ENCODE measurements around the gene FIBCD1.

The FIBCD1 gene

DNA sequence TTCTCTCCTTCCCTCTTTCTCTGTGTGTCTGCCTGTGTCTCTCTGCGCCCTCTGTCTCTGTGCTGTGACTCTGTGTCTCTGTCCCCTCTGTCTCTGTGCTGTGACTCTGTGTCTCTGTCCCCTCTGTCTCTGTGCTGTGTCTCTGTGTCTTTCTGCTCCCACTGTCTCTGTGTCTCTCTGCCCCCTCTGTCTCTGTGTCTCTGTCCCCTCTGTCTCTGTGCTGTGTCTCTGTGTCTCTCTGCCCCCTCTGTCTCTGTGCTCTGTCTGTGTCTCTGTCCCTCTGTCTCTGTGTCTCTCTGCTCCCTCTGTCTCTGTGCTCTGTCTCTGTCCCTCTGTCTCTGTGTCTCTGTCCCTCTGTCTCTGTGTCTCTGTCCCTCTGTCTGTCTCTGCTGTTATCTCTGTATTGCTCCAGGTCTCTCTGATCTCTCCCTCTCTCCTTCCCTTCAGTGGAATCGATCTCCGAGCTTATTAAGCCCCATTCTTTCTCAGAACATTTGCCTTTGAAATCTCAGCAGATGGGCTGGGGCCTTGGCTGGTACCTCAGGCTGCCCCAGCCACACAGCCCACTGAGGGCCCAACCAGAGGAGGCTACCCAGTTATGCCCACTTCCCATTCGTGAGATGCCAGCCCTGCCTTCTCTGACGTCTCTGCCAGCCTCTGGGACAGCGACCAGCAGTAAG is 33.4 kb upstream of the FIBCD1 start:
- TF ChIP-seq, protein P1, sequence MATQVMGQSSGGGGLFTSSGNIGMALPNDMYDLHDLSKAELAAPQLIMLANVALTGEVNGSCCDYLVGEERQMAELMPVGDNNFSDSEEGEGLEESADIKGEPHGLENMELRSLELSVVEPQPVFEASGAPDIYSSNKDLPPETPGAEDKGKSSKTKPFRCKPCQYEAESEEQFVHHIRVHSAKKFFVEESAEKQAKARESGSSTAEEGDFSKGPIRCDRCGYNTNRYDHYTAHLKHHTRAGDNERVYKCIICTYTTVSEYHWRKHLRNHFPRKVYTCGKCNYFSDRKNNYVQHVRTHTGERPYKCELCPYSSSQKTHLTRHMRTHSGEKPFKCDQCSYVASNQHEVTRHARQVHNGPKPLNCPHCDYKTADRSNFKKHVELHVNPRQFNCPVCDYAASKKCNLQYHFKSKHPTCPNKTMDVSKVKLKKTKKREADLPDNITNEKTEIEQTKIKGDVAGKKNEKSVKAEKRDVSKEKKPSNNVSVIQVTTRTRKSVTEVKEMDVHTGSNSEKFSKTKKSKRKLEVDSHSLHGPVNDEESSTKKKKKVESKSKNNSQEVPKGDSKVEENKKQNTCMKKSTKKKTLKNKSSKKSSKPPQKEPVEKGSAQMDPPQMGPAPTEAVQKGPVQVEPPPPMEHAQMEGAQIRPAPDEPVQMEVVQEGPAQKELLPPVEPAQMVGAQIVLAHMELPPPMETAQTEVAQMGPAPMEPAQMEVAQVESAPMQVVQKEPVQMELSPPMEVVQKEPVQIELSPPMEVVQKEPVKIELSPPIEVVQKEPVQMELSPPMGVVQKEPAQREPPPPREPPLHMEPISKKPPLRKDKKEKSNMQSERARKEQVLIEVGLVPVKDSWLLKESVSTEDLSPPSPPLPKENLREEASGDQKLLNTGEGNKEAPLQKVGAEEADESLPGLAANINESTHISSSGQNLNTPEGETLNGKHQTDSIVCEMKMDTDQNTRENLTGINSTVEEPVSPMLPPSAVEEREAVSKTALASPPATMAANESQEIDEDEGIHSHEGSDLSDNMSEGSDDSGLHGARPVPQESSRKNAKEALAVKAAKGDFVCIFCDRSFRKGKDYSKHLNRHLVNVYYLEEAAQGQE (IDR thresholded peaks at IDR 0.05; ENCODE audit: insufficient replicate concordance, low read depth): no peak
- no peak for TF ChIP-seq POLR2AphosphoS5 (IDR thresholded peaks at IDR 0.05; ENCODE audit: low read depth)
- no peak for TF ChIP-seq CTCF (IDR thresholded peaks at IDR 0.05; ENCODE audit: insufficient read depth, low read length)
- no peak for TF ChIP-seq SPI1 (IDR thresholded peaks at IDR 0.05; ENCODE audit: borderline replicate concordance, low read depth)
- TF ChIP-seq GABPA (IDR thresholded peaks at IDR 0.05; ENCODE audit: low read depth): no peak
- DNase-seq (ENCODE audit: low read depth in 1 of 2, low spot score in 1 of 2): no peak
- Histone ChIP-seq H3K4me3 (replicated peaks; ENCODE audit: insufficient read depth, low read length) (no peak overlapping the region), H3K27me3 (ENCODE audit: insufficient read depth, poor library complexity, severe bottlenecking) (peaks cover 3% of the 10 kb centered on the region), H3K27ac (replicated peaks) (no peak overlapping the region)

- DNase-seq (ENCODE audit: low read depth in 1 of 2, low spot score in 1 of 2): no peak
- Histone ChIP-seq H3K27ac (replicated peaks) (no peak overlapping the region), H3K4me3 (replicated peaks; ENCODE audit: insufficient read depth, low read length) (no peak overlapping the region), H3K27me3 (ENCODE audit: insufficient read depth, poor library complexity, severe bottlenecking) (peaks cover 3% of the 10 kb centered on the region)
- TF ChIP-seq SPI1 (IDR thresholded peaks at IDR 0.05; ENCODE audit: borderline replicate concordance, low read depth) (no peak), CTCF (IDR thresholded peaks at IDR 0.05; ENCODE audit: insufficient read depth, low read length) (no peak), GABPA (IDR thresholded peaks at IDR 0.05; ENCODE audit: low read depth) (no peak), POLR2AphosphoS5 (IDR thresholded peaks at IDR 0.05; ENCODE audit: low read depth) (no peak)
- TF ChIP-seq, protein P1 (IDR thresholded peaks at IDR 0.05; ENCODE audit: insufficient replicate concordance, low read depth): no peak
Observed at GRCh38 chr9:130971294-130971849, 32.3 kb upstream of the FIBCD1 start.

- Histone ChIP-seq H3K27me3 (ENCODE audit: insufficient read depth, poor library complexity, severe bottlenecking) (peaks cover 3% of the 10 kb centered on the region), H3K27ac (replicated peaks) (no peak overlapping the region), H3K4me3 (replicated peaks; ENCODE audit: insufficient read depth, low read length) (no peak overlapping the region)
- DNase-seq (ENCODE audit: low read depth in 1 of 2, low spot score in 1 of 2): no peak
- TF ChIP-seq POLR2AphosphoS5 (IDR thresholded peaks at IDR 0.05; ENCODE audit: low read depth) (no peak), GABPA (IDR thresholded peaks at IDR 0.05; ENCODE audit: low read depth) (no peak), CTCF (IDR thresholded peaks at IDR 0.05; ENCODE audit: insufficient read depth, low read length) (no peak), SPI1 (IDR thresholded peaks at IDR 0.05; ENCODE audit: borderline replicate concordance, low read depth) (no peak)
- TF ChIP-seq, protein P1 (IDR thresholded peaks at IDR 0.05; ENCODE audit: insufficient replicate concordance, low read depth): no peak
Observed at GRCh38 chr9:130970855-130971254, 31.8 kb upstream of the FIBCD1 start.
